Kidney (tissue), 14 donors: ENCODE data around the gene EYA4. TPM values are rescaled to one million over a fixed set of nuclear protein-coding genes. Genes with fewer than 3 reads are reported as not detected.
A peak's percentile ranks its signal among the peaks of the same experiment; 100 is the strongest.

Experiments
- DNase-seq, 5 donors: peaks; one replicate each; pipeline ENCODE4 v3.0.0-alpha.2; 2013 to 2020
- FAIRE-seq: peaks from 2 replicates; lab custom pipeline; 2012; peaks lifted over from hg19 to GRCh38; lab: Jason Lieb, UNC
- H3K27ac ChIP-seq, 2 donors: one replicate each; pipeline ENCODE4 v1.7.0; 2013; ENCODE audit warnings: low read depth in 2 of 2, low read length in 2 of 2, inconsistent platforms in 1 of 2
- H3K27me3 ChIP-seq: one replicate; pipeline ENCODE4 v1.7.1; 2013; ENCODE audit warnings: low read length, inconsistent platforms; ENCODE audit not compliant: control insufficient read depth, insufficient read depth
- H3K36me3 ChIP-seq, 3 donors: one replicate each; pipeline versions ENCODE4 v1.7.0 to v1.7.1; 2013; ENCODE audit warnings: low read length in 3 of 3, control low read depth in 1 of 3, inconsistent platforms in 1 of 3; ENCODE audit not compliant: insufficient read depth in 3 of 3, control insufficient read depth in 2 of 3
- H3K4me1 ChIP-seq, 3 donors: one replicate each; pipeline versions ENCODE4 v1.7.0 to v1.7.1; 2013; ENCODE audit warnings: low read length in 3 of 3, inconsistent platforms in 1 of 3, low read depth in 1 of 3; ENCODE audit not compliant: control insufficient read depth in 2 of 3, insufficient read depth in 2 of 3
- H3K4me3 ChIP-seq, 3 donors: one replicate each; pipeline versions ENCODE4 v1.7.0 to v1.8.1; 2013; ENCODE audit warnings: low read length in 3 of 3, control low read depth in 1 of 3, inconsistent platforms in 1 of 3
- H3K9ac ChIP-seq, 3 donors: one replicate each; pipeline versions ENCODE4 v1.7.0 to v1.7.1; 2013; ENCODE audit warnings: low read length in 3 of 3, control low read depth in 1 of 3, inconsistent platforms in 1 of 3
- H3K9me3 ChIP-seq, 3 donors: one replicate each; pipeline versions ENCODE4 v1.7.0 to v1.7.1; 2013; ENCODE audit warnings: low read length in 3 of 3, control low read depth in 1 of 3, inconsistent platforms in 1 of 3; ENCODE audit not compliant: control insufficient read depth in 2 of 3, insufficient read depth in 1 of 3
- CTCF ChIP-seq: IDR thresholded peaks from 3 replicates; pipeline ENCODE4 v1.5.1; 2012; ENCODE audit warnings: mild to moderate bottlenecking, moderate library complexity, borderline replicate concordance; ENCODE audit not compliant: insufficient read depth; ENCODE audit errors: extremely low read depth
- intact Hi-C: fragments of 100-400 bp; cut with DNase I; formaldehyde crosslinking; loops from one replicate; pipeline ENCODE4 v1.11.1; 2022
- polyA plus RNA-seq: library from polyadenylated mRNA; stranded (reverse); fragments of 350-450 nt; fragmentation: Illumina TruSeq; extraction: RNeasy Lipid Tissue Mini Kit (QIAGEN cat#74804); gene quantifications from one replicate; pipeline ENCODE4 v1.2.3, GENCODE V29; 2014; ENCODE audit warnings: low read depth, low replicate concordance; ENCODE audit not compliant: insufficient read depth
- total RNA-seq: library from RNA; stranded (reverse); fragmentation: NEBNext Ultra II Directional; extraction: Animal tissue kit (Norgen Biotek cat#: 25700); gene quantifications from one replicate; pipeline ENCODE4 v1.2.1, GENCODE V29; 2021
- donor health status: control.
- donor health status: control.
- donor health status: control.
- donor health status: control.
- donor health status: control.
- donor health status: DM: yes; HTN: yes; CAD: no.
- donor health status: Normal renal cell carcinoma (clear cell type).

Gene EYA4
- total and polyA plus RNA-seq, 2 donors from 2014 or later, result 0.99 to 5.0 TPM

DNA sequence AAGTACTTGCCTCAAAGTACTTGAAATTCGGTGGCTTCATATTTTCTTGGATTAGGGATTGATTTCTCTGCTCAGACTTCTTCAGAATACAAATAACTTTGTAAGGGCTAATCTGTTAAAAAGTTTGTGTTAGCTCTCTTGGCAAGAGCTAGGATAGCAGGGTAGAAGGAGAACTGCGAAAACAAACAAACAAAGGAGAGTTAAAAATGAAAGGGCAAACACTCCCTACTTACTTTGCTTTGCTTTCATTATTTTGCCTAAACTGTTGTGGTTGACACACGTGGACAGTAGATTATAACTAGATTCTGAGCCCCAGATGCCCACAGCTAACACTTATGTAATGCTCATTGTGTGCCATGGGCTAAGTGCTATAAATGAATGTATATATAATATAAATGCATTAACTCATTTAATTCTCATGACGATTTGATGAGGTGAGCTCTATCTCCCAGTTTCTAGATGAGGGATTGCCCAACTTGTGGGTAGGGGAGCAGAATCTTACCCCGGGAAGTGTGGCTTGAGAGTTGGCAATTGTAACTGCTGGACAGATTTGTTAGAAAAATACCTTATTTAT, 48.7 kb downstream of the EYA4 start:
- Histone ChIP-seq H3K4me3 (no peak overlapping the region), H3K27ac (no peak overlapping the region), H3K36me3 (no peaks in the 10 kb centered on the region), H3K4me1 (no peaks in the 10 kb centered on the region), H3K27me3 (no peaks in the 10 kb centered on the region), H3K9ac (no peak overlapping the region), H3K9me3 (no peaks in the 10 kb centered on the region)
- TF ChIP-seq CTCF, result no peak
- no peak for FAIRE-seq
- no peak for DNase-seq
- intact Hi-C loops, result no loop called here

DNA sequence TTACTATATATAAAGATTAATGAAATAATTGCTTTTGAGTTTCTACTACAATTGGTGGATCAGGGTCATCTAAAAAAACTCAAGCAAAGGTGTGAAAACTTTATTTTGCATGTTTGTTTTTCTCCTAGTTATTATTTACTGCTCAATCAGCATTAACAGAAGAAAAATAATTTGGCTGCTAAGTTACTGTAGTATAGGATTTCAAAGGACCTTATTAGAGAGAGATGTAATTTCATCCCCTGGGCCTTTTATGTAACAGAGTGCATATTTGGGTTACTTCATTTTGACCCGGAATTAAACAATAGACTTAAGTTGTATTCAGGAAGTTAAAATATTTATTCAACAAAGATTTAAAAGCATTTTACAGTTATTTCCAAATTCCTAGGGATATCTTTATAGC, 49.8 kb downstream of the EYA4 start:
- DNase-seq (peak in 2 of 5 donors; percentile 36 to 40), FAIRE-seq (no peak)
- H3K4me3 ChIP-seq, result no peak overlapping the region
- H3K9me3 ChIP-seq, result no peaks in the 10 kb centered on the region
- TF ChIP-seq CTCF, result no peak
- no peak overlapping the region for H3K9ac ChIP-seq
- intact Hi-C loops, result no loop called here
- no peak overlapping the region for H3K27ac ChIP-seq
- no peaks in the 10 kb centered on the region for H3K4me1 ChIP-seq
- no peaks in the 10 kb centered on the region for H3K36me3 ChIP-seq
- no peaks in the 10 kb centered on the region for H3K27me3 ChIP-seq

GRCh38 chr6:133291671-133292070, 50.5 kb downstream of the EYA4 start:
- Histone ChIP-seq H3K27ac (no peak overlapping the region), H3K9ac (no peak overlapping the region), H3K36me3 (no peaks in the 10 kb centered on the region), H3K27me3 (no peaks in the 10 kb centered on the region), H3K4me1 (no peaks in the 10 kb centered on the region), H3K4me3 (no peak overlapping the region), H3K9me3 (no peaks in the 10 kb centered on the region)
- no peak for TF ChIP-seq CTCF
- FAIRE-seq, result no peak
- intact Hi-C loops, result no loop called here
- peak in 1 of 5 donors; percentile 56 for DNase-seq

DNA sequence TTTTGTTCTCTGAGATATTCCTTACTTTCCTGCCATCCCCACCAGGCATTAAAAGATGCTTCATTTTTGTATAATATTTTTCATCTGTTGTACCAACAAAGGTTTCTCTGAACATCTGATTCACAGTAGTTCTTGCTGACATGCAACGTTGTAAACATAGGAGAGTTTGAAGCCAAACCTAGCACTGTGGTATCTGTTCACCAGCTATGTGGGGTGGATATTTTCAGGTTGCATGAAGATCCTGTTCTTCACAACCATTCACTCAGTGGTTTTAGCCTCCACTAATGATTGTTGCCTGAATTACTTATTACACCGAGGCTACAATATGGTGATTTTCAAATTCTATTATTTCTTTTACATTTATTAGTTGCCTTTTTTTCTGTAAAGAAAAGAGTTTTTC, 56.5 kb downstream of the EYA4 start:
- DNase-seq, result no peak
- no peak for FAIRE-seq
- no peaks in the 10 kb centered on the region for H3K27me3 ChIP-seq
- H3K36me3 ChIP-seq, result no peaks in the 10 kb centered on the region
- H3K4me3 ChIP-seq, result no peak overlapping the region
- no peak for TF ChIP-seq CTCF
- intact Hi-C loops, result no loop called here
- no peak overlapping the region for H3K9ac ChIP-seq
- H3K4me1 ChIP-seq, result no peaks in the 10 kb centered on the region
- no peak overlapping the region for H3K27ac ChIP-seq
- H3K9me3 ChIP-seq, result no peaks in the 10 kb centered on the region
